Stimulated activated CD4-positive, alpha-beta T cell treated with anti-CD3 and anti-CD28 coated beads, TNF-alpha, amount 100 ng/mL, for 1 hour (primary cell): ENCODE measurements around the gene OR1L4.

ENCODE experiments used
- DNase-seq, 3 donors: peaks; one replicate each; pipeline ENCODE4 v3.0.0-alpha.2; 2020; ENCODE audit warnings: low read depth in 3 of 3, low spot score in 1 of 3

The OR1L4 gene, protein sequence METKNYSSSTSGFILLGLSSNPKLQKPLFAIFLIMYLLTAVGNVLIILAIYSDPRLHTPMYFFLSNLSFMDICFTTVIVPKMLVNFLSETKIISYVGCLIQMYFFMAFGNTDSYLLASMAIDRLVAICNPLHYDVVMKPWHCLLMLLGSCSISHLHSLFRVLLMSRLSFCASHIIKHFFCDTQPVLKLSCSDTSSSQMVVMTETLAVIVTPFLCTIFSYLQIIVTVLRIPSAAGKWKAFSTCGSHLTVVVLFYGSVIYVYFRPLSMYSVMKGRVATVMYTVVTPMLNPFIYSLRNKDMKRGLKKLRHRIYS

DNA sequence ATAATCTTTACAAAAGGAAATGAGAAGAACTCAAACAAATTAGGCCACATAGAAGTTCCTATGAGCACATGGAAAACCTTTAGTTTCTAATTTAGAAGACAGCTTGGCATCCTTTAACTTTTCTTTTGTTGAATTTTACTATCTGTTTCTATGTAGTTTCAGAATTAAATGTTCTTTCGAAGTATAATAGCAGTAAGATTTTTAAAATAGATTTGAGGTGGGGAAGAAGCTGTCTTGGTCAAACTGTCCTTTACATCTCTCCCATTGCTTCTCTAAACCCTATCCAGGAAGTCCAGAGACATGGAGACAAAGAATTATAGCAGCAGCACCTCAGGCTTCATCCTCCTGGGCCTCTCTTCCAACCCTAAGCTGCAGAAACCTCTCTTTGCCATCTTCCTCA is at the start of gene OR1L4:
Gene OR1L4, plus strand, starts transcription at position 301 of the 400 bp plus-strand sequence. Its CDS starts 0 bp downstream, at position 301.
- no peak for DNase-seq

DNA sequence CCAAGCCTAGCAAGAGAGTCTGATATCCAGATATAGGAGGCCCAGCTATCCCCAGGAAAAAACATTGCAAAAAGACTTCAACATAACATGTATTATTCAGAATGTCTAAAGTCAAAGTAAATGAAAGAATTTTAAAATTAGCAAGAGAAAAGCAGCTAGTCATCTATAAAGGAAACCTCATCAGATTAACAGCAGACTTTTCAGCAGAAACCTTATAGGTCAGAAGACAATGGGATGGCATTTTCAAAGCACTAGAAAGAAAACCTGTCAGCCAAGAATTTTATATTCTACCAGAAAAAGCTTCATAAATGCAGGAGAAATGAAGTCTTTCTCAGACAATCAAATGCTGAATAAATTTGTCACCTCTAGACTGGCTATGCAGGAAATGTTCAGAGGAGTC is 38.9 kb upstream of the OR1L4 start:
- no peak for DNase-seq

DNA sequence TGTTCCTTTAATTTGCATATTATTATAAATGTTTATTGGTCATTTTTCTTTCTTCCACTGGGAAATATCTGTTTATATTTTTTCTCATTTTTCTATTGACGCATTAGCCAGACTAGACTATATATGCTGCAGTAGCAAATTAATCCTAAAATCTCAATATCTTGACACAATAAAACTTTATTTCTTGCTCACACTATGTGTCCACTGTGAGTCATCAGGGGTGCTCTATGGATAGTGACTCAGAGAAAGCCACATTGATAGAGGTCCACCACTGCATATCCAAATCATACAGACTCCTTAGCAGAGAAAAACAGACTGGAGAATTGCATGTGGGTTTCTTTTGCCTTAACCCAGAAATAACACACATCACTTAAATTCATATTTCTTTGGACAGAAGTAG is 28.1 kb upstream of the OR1L4 start:
- no peak for DNase-seq

DNA sequence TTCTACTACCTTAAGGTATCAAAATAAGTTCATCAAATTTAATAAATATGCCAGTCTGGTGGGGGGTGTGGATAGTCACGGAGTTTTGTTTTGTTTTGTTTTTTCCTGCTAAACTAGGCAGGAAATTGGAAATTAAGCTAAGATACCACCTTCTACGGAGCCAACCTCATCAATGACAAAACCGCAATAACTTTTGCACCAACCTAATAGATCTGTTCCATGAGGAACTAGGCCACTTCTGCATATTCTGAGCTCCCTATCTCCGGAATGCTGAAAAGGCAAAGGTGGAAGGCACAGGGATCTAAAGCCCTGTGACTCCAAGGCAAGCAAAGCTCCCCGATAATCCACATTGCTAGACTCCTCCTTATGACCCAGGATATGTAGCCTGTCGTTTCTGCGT is 5.8 kb upstream of the OR1L4 start:
- no peak for DNase-seq

DNA sequence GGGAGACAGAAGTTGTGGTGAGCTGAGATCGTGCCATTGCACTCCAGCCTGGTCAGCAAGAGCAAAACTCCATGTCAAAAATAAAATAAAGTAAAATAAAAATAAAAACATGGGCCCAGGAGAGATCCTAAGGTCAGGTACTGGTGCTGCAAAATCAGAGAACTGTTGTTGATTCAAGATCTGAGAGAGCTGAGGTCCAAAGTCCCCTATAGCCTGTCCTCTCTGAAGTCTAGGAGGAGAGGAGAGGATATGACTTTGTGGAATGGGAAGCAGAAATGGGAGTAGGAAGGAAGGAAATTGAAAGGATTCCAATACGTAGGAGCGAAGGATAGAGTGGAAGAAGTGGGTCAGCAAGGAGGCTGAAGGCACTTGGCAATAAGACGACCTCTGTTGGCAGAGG is 4.6 kb upstream of the OR1L4 start:
- no peak for DNase-seq

DNA sequence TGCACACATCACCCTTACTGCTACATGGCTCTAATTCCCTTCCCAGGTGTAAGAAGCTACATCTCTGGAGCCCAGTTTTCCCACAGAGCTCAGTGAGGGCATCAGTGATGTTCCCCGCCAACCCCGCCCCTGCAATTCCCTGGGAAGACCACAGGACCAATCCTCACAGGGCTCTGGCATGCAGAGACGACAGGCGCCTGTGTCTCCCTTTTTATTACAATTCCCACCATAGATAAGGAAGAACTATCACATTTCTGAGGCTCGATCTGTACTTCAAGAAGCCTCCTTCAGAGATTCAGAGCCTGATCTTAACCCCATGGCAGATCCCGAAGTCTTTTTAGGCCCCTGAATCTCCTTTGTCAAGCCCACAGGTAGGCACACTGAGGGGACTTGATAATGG is 18.2 kb downstream of the OR1L4 start, which contains the start of gene OR1L6:
Gene OR1L6, plus strand, starts transcription at position 301 of the 400 bp plus-strand sequence. CDS start 7,545 bp downstream, outside the sequence.
- DNase-seq: no peak

DNA sequence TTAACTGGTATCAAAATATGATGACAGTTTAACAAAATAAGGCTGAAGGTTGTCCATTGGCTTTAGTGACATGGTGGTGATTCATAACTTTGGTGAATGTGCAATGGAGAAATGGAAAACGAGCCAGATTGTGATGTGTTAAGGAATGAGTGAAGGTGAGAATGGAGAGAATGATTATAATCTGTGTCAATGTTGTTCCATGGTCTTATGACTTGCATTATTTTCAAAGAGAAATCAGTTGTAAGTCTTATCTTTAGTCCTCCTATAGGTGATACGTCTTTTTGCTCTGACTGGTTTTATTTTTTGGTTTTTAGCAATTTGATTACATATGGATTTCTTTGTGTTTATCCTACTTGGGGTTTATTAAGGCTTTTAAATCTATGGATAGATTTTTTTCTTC is 31.0 kb downstream of the OR1L4 start:
- DNase-seq: no peak

DNA sequence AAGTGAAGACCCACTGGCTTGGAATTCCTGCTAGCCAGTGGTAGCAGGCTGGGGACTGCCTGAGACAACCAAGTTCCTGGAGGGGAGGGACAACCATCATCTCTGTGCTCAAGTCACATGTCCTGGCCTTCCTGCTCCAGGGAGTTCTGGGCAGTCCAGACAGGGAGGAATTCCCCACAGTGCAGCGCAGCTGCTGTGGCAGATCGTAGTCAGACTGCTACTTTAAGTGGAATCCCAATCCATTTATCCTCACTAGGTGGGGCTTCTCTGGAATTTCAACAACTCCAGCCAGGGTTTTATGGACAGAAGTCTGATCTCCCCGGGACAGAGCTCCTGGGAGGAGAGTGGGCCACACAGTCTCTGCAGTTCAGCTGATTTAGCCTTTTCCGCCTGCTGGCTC is 44.0 kb downstream of the OR1L4 start:
- no peak for DNase-seq
